ENCODE measurements around the gene SLC35D2.

SLC35D2 gene
- total RNA-seq, result 5.7 to 8.6 (median 6.0) reads per million in 3 donors

GRCh38 chr9:96383165-96383942 is at the start of gene SLC35D2:
SLC35D2 (minus strand) TSS chr9:96383711; CDS start chr9:96383634, 77 bp downstream.
- Histone ChIP-seq H3K9me3 (ENCODE audit: control insufficient read depth, low read length) (no peaks in the 10 kb centered on the region), H3K4me3 (ENCODE audit: insufficient read depth, low read depth, low read length, poor library complexity, severe bottlenecking) (peak within 1 kb of the TSS; percentile 63), H3K36me3 (ENCODE audit: control insufficient read depth, insufficient read depth, low read length) (no peaks in the 10 kb centered on the region), H3K27ac (ENCODE audit: insufficient read depth, low read length, poor library complexity, severe bottlenecking) (peak within 1 kb of the TSS; percentile 58), H3K27me3 (replicated peaks; ENCODE audit: control insufficient read depth, insufficient read depth, low read length, poor library complexity, severe bottlenecking) (no peaks in the 10 kb centered on the region), H3K4me1 (ENCODE audit: control insufficient read depth, insufficient read depth, low read length, poor library complexity, severe bottlenecking) (peaks cover 6% of the 10 kb centered on the region)
- peak in 1 of 3 donors; percentile 4 for DNase-seq

GRCh38 chr9:96430377-96430776 is 46.9 kb upstream of the SLC35D2 start:
- H3K4me3 ChIP-seq (ENCODE audit: insufficient read depth, low read depth, low read length, poor library complexity, severe bottlenecking), result no peak overlapping the region
- no peak overlapping the region for H3K27ac ChIP-seq (ENCODE audit: insufficient read depth, low read length, poor library complexity, severe bottlenecking)
- H3K36me3 ChIP-seq (ENCODE audit: control insufficient read depth, insufficient read depth, low read length), result no peaks in the 10 kb centered on the region
- DNase-seq, result no peak
- no peaks in the 10 kb centered on the region for H3K4me1 ChIP-seq (ENCODE audit: control insufficient read depth, insufficient read depth, low read length, poor library complexity, severe bottlenecking)
- no peaks in the 10 kb centered on the region for H3K9me3 ChIP-seq (ENCODE audit: control insufficient read depth, low read length)
- H3K27me3 ChIP-seq (replicated peaks; ENCODE audit: control insufficient read depth, insufficient read depth, low read length, poor library complexity, severe bottlenecking), result no peaks in the 10 kb centered on the region

GRCh38 chr9:96429732-96430131 is 46.2 kb upstream of the SLC35D2 start:
- no peaks in the 10 kb centered on the region for H3K36me3 ChIP-seq (ENCODE audit: control insufficient read depth, insufficient read depth, low read length)
- no peaks in the 10 kb centered on the region for H3K27me3 ChIP-seq (replicated peaks; ENCODE audit: control insufficient read depth, insufficient read depth, low read length, poor library complexity, severe bottlenecking)
- DNase-seq, result no peak
- H3K4me3 ChIP-seq (ENCODE audit: insufficient read depth, low read depth, low read length, poor library complexity, severe bottlenecking), result no peak overlapping the region
- no peaks in the 10 kb centered on the region for H3K4me1 ChIP-seq (ENCODE audit: control insufficient read depth, insufficient read depth, low read length, poor library complexity, severe bottlenecking)
- H3K9me3 ChIP-seq (ENCODE audit: control insufficient read depth, low read length), result no peaks in the 10 kb centered on the region
- H3K27ac ChIP-seq (ENCODE audit: insufficient read depth, low read length, poor library complexity, severe bottlenecking), result no peak overlapping the region

- Histone ChIP-seq H3K36me3 (ENCODE audit: control insufficient read depth, insufficient read depth, low read length) (no peaks in the 10 kb centered on the region), H3K27me3 (replicated peaks; ENCODE audit: control insufficient read depth, insufficient read depth, low read length, poor library complexity, severe bottlenecking) (no peaks in the 10 kb centered on the region), H3K9me3 (ENCODE audit: control insufficient read depth, low read length) (no peaks in the 10 kb centered on the region), H3K4me1 (ENCODE audit: control insufficient read depth, insufficient read depth, low read length, poor library complexity, severe bottlenecking) (no peaks in the 10 kb centered on the region), H3K4me3 (ENCODE audit: insufficient read depth, low read depth, low read length, poor library complexity, severe bottlenecking) (no peak overlapping the region), H3K27ac (ENCODE audit: insufficient read depth, low read length, poor library complexity, severe bottlenecking) (no peak overlapping the region)
- no peak for DNase-seq
These were observed 42.1 kb upstream of the SLC35D2 start for GRCh38 chr9:96425500-96426169.

GRCh38 chr9:96423985-96424336 is 40.5 kb upstream of the SLC35D2 start:
- DNase-seq, result no peak
- Histone ChIP-seq H3K4me3 (ENCODE audit: insufficient read depth, low read depth, low read length, poor library complexity, severe bottlenecking) (no peak overlapping the region), H3K4me1 (ENCODE audit: control insufficient read depth, insufficient read depth, low read length, poor library complexity, severe bottlenecking) (peaks cover 6% of the 10 kb centered on the region)

GRCh38 chr9:96423322-96423984 is 39.9 kb upstream of the SLC35D2 start:
- no peak overlapping the region for H3K4me3 ChIP-seq (ENCODE audit: insufficient read depth, low read depth, low read length, poor library complexity, severe bottlenecking)
- H3K36me3 ChIP-seq (ENCODE audit: control insufficient read depth, insufficient read depth, low read length), result no peaks in the 10 kb centered on the region
- H3K4me1 ChIP-seq (ENCODE audit: control insufficient read depth, insufficient read depth, low read length, poor library complexity, severe bottlenecking), result peaks cover 6% of the 10 kb centered on the region
- H3K9me3 ChIP-seq (ENCODE audit: control insufficient read depth, low read length), result no peaks in the 10 kb centered on the region
- DNase-seq, result no peak
- no peaks in the 10 kb centered on the region for H3K27me3 ChIP-seq (replicated peaks; ENCODE audit: control insufficient read depth, insufficient read depth, low read length, poor library complexity, severe bottlenecking)
- no peak overlapping the region for H3K27ac ChIP-seq (ENCODE audit: insufficient read depth, low read length, poor library complexity, severe bottlenecking)

More at GRCh38 chr9:96423985-96424336, 40.5 kb upstream of the SLC35D2 start:
- no peaks in the 10 kb centered on the region for H3K27me3 ChIP-seq (replicated peaks; ENCODE audit: control insufficient read depth, insufficient read depth, low read length, poor library complexity, severe bottlenecking)
- no peak overlapping the region for H3K27ac ChIP-seq (ENCODE audit: insufficient read depth, low read length, poor library complexity, severe bottlenecking)
- no peaks in the 10 kb centered on the region for H3K36me3 ChIP-seq (ENCODE audit: control insufficient read depth, insufficient read depth, low read length)
- H3K9me3 ChIP-seq (ENCODE audit: control insufficient read depth, low read length), result no peaks in the 10 kb centered on the region

GRCh38 chr9:96420468-96421219 is 37.1 kb upstream of the SLC35D2 start:
- peak overlapping the region; percentile 44 for H3K27ac ChIP-seq (ENCODE audit: insufficient read depth, low read length, poor library complexity, severe bottlenecking)
- no peaks in the 10 kb centered on the region for H3K9me3 ChIP-seq (ENCODE audit: control insufficient read depth, low read length)
- DNase-seq, result no peak
- H3K4me1 ChIP-seq (ENCODE audit: control insufficient read depth, insufficient read depth, low read length, poor library complexity, severe bottlenecking), result peaks cover 10% of the 10 kb centered on the region
- H3K27me3 ChIP-seq (replicated peaks; ENCODE audit: control insufficient read depth, insufficient read depth, low read length, poor library complexity, severe bottlenecking), result no peaks in the 10 kb centered on the region
- H3K36me3 ChIP-seq (ENCODE audit: control insufficient read depth, insufficient read depth, low read length), result no peaks in the 10 kb centered on the region
- no peak overlapping the region for H3K4me3 ChIP-seq (ENCODE audit: insufficient read depth, low read depth, low read length, poor library complexity, severe bottlenecking)

- H3K4me3 ChIP-seq (ENCODE audit: insufficient read depth, low read depth, low read length, poor library complexity, severe bottlenecking), result no peak overlapping the region
- no peaks in the 10 kb centered on the region for H3K9me3 ChIP-seq (ENCODE audit: control insufficient read depth, low read length)
- no peaks in the 10 kb centered on the region for H3K27me3 ChIP-seq (replicated peaks; ENCODE audit: control insufficient read depth, insufficient read depth, low read length, poor library complexity, severe bottlenecking)
- no peaks in the 10 kb centered on the region for H3K36me3 ChIP-seq (ENCODE audit: control insufficient read depth, insufficient read depth, low read length)
- H3K4me1 ChIP-seq (ENCODE audit: control insufficient read depth, insufficient read depth, low read length, poor library complexity, severe bottlenecking), result peaks cover 10% of the 10 kb centered on the region
- H3K27ac ChIP-seq (ENCODE audit: insufficient read depth, low read length, poor library complexity, severe bottlenecking), result peak overlapping the region; percentile 82
- DNase-seq, result no peak
These were observed 36.1 kb upstream of the SLC35D2 start for GRCh38 chr9:96419691-96419969.

- peaks cover 14% of the 10 kb centered on the region for H3K4me1 ChIP-seq (ENCODE audit: control insufficient read depth, insufficient read depth, low read length, poor library complexity, severe bottlenecking)
- no peaks in the 10 kb centered on the region for H3K9me3 ChIP-seq (ENCODE audit: control insufficient read depth, low read length)
- DNase-seq, result peak; percentile 36 to 46 (median 41)
- peak overlapping the region; percentile 82 for H3K27ac ChIP-seq (ENCODE audit: insufficient read depth, low read length, poor library complexity, severe bottlenecking)
- H3K36me3 ChIP-seq (ENCODE audit: control insufficient read depth, insufficient read depth, low read length), result no peaks in the 10 kb centered on the region
- peak overlapping the region; percentile 95 for H3K4me3 ChIP-seq (ENCODE audit: insufficient read depth, low read depth, low read length, poor library complexity, severe bottlenecking)
- H3K27me3 ChIP-seq (replicated peaks; ENCODE audit: control insufficient read depth, insufficient read depth, low read length, poor library complexity, severe bottlenecking), result no peaks in the 10 kb centered on the region
These were observed 35.6 kb upstream of the SLC35D2 start for GRCh38 chr9:96418920-96419690.

Data from effector memory CD4-positive, alpha-beta T cell (primary cell).